DND-41 (cell line): Measurements from ENCODE around the gene VSX1.
A peak's percentile ranks its signal among the peaks of the same experiment; 100 is the strongest.

Experiments
- ATAC-seq: fragments of 200-7000 bp; cut with Tn5 transposase; 3 replicates; pipeline ENCODE4 v1.9.1; 2021; ENCODE audit warnings: low read depth; ENCODE audit not compliant: insufficient read depth
- DNase-seq: peaks from one replicate; pipeline ENCODE4 v3.0.0-alpha.2; 2020
- H2AFZ ChIP-seq: 2 replicates; pipeline ENCODE4 v1.6.0; 2012; ENCODE audit warnings: low read depth, low read length
- H3K27ac ChIP-seq: 2 replicates; pipeline ENCODE4 v1.5.1; 2012; ENCODE audit warnings: low read length, inconsistent platforms
- H3K27me3 ChIP-seq: fragments of 200-600 bp; sonication (generic); 2 replicates; pipeline ENCODE4 v1.6.0; 2012; ENCODE audit warnings: low read length, mild to moderate bottlenecking, inconsistent platforms; ENCODE audit not compliant: insufficient read depth, poor library complexity
- H3K36me3 ChIP-seq: 2 replicates; pipeline ENCODE4 v1.5.1; 2012; ENCODE audit warnings: low read length, inconsistent platforms; ENCODE audit not compliant: insufficient read depth
- H3K4me1 ChIP-seq: 2 replicates; pipeline ENCODE4 v1.5.1; 2012; ENCODE audit warnings: mild to moderate bottlenecking, low read length; ENCODE audit not compliant: insufficient read depth
- H3K4me2 ChIP-seq: 2 replicates; pipeline ENCODE4 v1.6.0; 2012; ENCODE audit warnings: mild to moderate bottlenecking, moderate library complexity, low read length, inconsistent platforms; ENCODE audit not compliant: insufficient read depth
- H3K4me3 ChIP-seq, 2 experiments: fragments of 200-600 bp in 1 of 2; shearing (Covaris generic) in 1 of 2; 2 replicates each; pipeline ENCODE4 v1.5.1; 2012 to 2016; ENCODE audit warnings: inconsistent platforms in 2 of 2, low read length in 2 of 2, mild to moderate bottlenecking in 2 of 2, low read depth in 1 of 2, moderate library complexity in 1 of 2
- H3K79me2 ChIP-seq: 2 replicates; pipeline ENCODE4 v1.6.0; 2012; ENCODE audit warnings: low read length, inconsistent platforms; ENCODE audit not compliant: insufficient read depth
- H3K9ac ChIP-seq: 2 replicates; pipeline ENCODE4 v1.6.0; 2012; ENCODE audit warnings: low read depth, mild to moderate bottlenecking, inconsistent platforms, low read length, moderate library complexity
- H3K9me3 ChIP-seq: 2 replicates; pipeline ENCODE4 v1.5.1; 2012; ENCODE audit warnings: low read length, moderate library complexity, mild to moderate bottlenecking, inconsistent platforms; ENCODE audit not compliant: insufficient read depth, severe bottlenecking
- H4K20me1 ChIP-seq: 2 replicates; pipeline ENCODE4 v1.6.0; 2012; ENCODE audit warnings: low read length; ENCODE audit not compliant: insufficient read depth
- CTCF ChIP-seq: IDR thresholded peaks from 2 replicates; pipeline ENCODE4 v1.5.1; 2012; ENCODE audit warnings: borderline replicate concordance, low read length, moderate library complexity, mild to moderate bottlenecking; ENCODE audit not compliant: poor library complexity, severe bottlenecking; ENCODE audit errors: extremely low read depth
- EZH2 ChIP-seq: IDR thresholded peaks from 3 replicates; pipeline ENCODE4 v1.6.1; 2012; ENCODE audit warnings: borderline replicate concordance, low read depth, mild to moderate bottlenecking, moderate library complexity, low read length, inconsistent platforms; ENCODE audit not compliant: severe bottlenecking

Gene VSX1

DNA sequence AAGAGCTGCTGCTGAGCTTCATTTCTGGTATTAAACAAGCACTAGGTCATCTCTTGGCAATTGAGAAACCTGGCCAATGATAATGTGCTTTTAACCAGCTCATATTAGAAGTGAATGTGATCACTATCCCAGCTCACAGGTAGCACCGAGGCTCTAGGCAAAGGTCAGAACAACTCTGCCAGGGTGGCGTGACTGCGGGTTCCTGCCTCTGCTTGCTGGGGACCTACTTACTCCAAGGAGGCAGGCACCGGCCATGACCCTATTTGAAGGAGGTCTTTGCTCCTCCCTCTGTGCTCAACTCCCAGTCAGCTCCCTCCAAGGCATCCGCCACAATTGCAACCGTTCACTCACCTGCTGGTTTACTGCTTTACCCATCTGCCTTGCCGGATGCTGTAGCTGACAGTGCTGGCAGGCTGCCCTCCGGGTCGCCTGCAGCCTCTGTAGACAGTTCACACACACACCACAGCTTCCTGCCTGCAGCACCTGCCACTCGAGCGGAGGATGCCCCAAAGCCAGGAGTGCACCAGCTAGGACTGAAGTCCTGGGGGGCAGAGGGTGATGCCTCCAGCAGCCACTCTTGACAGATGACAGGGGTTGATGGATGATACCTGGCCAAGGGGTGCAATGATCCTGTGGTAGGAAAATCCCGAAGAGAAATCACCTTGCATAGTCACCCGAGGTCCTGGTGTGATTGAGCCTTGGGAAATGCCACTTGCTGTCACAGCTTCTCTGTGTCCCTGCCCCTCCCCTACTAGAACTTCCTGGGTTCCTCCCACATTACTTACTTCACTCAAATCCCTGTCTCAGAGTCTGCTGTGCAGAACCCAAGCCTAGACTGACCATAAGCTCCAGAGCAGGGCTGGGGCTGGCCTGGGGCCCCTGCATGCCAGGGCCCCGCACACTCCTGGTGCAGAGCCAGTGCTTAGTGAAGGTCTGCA is 8.8 kb upstream of the VSX1 start:
- Histone ChIP-seq H3K4me2 (peak overlapping the region; percentile 60), H3K79me2 (peaks cover 3% of the 10 kb centered on the region; the same call in 1 of the 2 replicates), H3K27ac (peak overlapping the region; percentile 94), H4K20me1 (no peaks in the 10 kb centered on the region), H3K36me3 (no peaks in the 10 kb centered on the region), H3K4me1 (peaks cover 59% of the 10 kb centered on the region), H3K27me3 (no peaks in the 10 kb centered on the region), H2AFZ (peak overlapping the region; percentile 87), H3K9ac (peak overlapping the region; percentile 65), H3K4me3 (peak overlapping the region in 1 of 2 experiments; percentile 45; a peak in 2 of 4 replicates), H3K9me3 (no peaks in the 10 kb centered on the region)
- DNase-seq: peak; percentile 99
- TF ChIP-seq CTCF (no peak), EZH2 (no peak)
- ATAC-seq: peak; percentile 92

- peak overlapping the region in 1 of 2 experiments; percentile 45; a peak in 2 of 4 replicates for H3K4me3 ChIP-seq
- H3K27me3 ChIP-seq: peaks cover 3% of the 10 kb centered on the region
- H3K4me2 ChIP-seq: peak overlapping the region; percentile 60
- no peaks in the 10 kb centered on the region for H3K36me3 ChIP-seq
- no peaks in the 10 kb centered on the region for H4K20me1 ChIP-seq
- H2AFZ ChIP-seq: peak overlapping the region; percentile 60; the same call in 1 of the 2 replicates
- peaks cover 3% of the 10 kb centered on the region; the same call in 1 of the 2 replicates for H3K79me2 ChIP-seq
- ATAC-seq (no peak), DNase-seq (no peak)
- peaks cover 62% of the 10 kb centered on the region for H3K4me1 ChIP-seq
- H3K9ac ChIP-seq: peak overlapping the region; percentile 65
- peak overlapping the region; percentile 94 for H3K27ac ChIP-seq
- TF ChIP-seq CTCF (no peak), EZH2 (no peak)
- no peaks in the 10 kb centered on the region for H3K9me3 ChIP-seq
Measured at GRCh38 chr20:25089662-25090061, 7.7 kb upstream of the VSX1 start.

DNA sequence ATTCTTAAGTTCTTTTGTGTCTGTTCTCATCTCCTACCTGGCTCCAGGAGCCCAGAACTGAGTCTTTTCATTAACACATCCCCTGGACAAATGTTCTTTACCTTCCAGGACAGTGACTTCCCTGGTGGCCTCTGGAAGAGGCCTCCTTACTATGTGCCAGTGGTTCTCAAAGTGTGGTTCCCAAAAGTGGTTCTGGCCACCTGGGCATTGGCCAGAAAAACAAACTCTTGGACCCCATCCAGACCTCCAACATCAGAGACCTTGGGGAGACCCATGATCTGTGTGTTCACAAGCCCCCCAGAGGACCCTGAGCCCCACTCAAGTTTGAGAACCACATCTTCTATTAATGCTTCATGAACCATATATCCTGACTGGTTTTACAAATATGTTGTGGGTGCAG is 7.2 kb upstream of the VSX1 start:
- Histone ChIP-seq H2AFZ (no peak overlapping the region), H4K20me1 (no peaks in the 10 kb centered on the region), H3K79me2 (peaks cover 3% of the 10 kb centered on the region; the same call in 1 of the 2 replicates), H3K4me2 (peak overlapping the region; percentile 60), H3K9me3 (peaks cover 2% of the 10 kb centered on the region), H3K36me3 (no peaks in the 10 kb centered on the region), H3K27me3 (peaks cover 8% of the 10 kb centered on the region), H3K9ac (peak overlapping the region; percentile 65; the same call in 1 of the 2 replicates), H3K27ac (peak overlapping the region; percentile 94), H3K4me3 (0 out of 4 replicates have a peak overlapping the region, but pooled peaks of 1 of the 2 experiments have one; percentile 6), H3K4me1 (peaks cover 68% of the 10 kb centered on the region)
- no peak for TF ChIP-seq EZH2
- no peak for TF ChIP-seq CTCF
- ATAC-seq (no peak), DNase-seq (no peak)
